ENCODE data around the gene HAGHL. TPM values are rescaled to one million over a fixed set of nuclear protein-coding genes. Genes with fewer than 3 reads are reported as not detected.
"Not testable (repeated sequence)": the region's sequence is repeated elsewhere in the genome, so short reads cannot be mapped to it uniquely, and the experiment has no call there.

The HAGHL gene
- total RNA-seq, 2 experiments from 2014 or later: 14.2 to 15.2 TPM

- intact Hi-C loops (cut with micrococcal nuclease): no loop called here
- no peak for DNase-seq
- H3K4me1 Mint-ChIP-seq (ENCODE audit: low read depth): no peaks in the 10 kb centered on the region
- CTCF ChIA-PET: no interaction called here
- no peaks in the 10 kb centered on the region for H3K36me3 Mint-ChIP-seq
- no peaks in the 10 kb centered on the region for H3K9me3 Mint-ChIP-seq
- POLR2A ChIA-PET: no interaction called here
- no peaks in the 10 kb centered on the region for H3K27me3 Mint-ChIP-seq
- no peak overlapping the region for H3K27ac Mint-ChIP-seq
- H3K4me3 Mint-ChIP-seq: no peak overlapping the region
Measured at GRCh38 chr16:766008-766819, 39.3 kb downstream of the HAGHL start.

DNA sequence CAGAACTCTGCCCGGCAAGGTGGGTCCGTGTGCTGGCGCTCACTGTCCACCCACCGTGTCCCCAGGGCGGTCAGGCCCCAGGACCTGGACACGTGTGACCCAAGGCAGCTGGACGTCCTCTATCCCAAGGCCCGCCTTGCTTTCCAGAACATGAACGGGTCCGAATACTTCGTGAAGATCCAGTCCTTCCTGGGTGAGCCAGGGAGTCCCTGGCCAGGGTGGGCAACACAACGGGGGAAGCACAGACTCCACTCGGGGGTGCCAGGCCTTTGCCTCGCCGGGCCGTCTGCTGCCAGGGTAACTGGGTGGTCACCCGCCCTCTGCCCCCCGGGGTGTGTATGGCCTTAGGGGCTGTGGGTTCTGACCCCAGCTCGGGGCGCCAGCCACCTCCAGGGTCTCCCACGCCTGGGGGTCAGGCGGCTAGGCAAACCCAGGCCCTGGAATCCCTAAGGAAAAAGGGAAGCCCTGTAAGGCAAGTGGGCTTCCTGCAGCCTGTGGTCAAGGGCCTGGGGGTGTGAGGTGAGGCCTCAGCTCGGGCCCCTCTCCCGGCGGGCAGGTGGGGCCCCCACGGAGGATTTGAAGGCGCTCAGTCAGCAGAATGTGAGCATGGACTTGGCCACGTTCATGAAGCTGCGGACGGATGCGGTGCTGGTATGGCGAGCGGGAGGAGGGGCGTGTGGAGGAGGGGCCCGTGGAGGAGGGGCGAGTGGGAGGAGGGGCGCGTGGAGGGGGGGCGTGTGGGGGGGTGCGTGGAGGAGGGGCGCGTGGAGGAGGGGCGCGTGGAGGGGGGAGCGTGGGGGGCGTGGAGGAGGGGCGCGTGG lies 40.1 kb downstream of the HAGHL start:
- Mint-ChIP-seq H3K27me3 (no peaks in the 10 kb centered on the region), H3K9me3 (no peaks in the 10 kb centered on the region), H3K4me3 (no peak overlapping the region), H3K27ac (no peak overlapping the region), H3K4me1 (ENCODE audit: low read depth) (no peaks in the 10 kb centered on the region), H3K36me3 (no peaks in the 10 kb centered on the region)
- POLR2A ChIA-PET: no interaction called here
- no peak for DNase-seq
- intact Hi-C loops (cut with micrococcal nuclease): no loop called here
- CTCF ChIA-PET: no interaction called here

DNA sequence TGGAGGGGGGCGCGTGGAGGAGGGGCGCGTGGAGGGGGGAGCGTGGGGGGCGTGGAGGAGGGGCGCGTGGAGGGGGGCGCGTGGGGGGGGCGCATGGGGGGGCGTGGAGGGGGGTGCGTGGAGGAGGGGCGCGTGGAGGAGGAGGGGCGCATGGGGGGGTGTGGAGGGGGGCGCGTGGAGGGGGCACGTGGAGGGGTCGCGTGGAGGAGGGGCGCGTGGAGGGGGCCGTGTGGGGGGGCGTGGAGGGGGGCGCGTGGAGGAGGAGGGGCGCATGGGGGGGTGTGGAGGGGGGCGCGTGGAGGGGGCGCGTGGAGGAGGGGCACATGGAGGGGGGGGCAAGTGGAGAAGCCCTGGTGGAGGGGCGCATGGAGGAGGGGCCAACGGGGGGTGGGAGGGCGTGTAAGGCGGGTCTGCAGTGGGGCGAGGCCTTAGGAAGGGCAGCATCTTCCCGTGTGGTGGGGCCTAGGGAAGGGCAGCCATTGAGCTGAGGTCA lies 40.9 kb downstream of the HAGHL start:
- Mint-ChIP-seq H3K9me3 (no peaks in the 10 kb centered on the region), H3K4me3 (no peak overlapping the region), H3K36me3 (no peaks in the 10 kb centered on the region), H3K4me1 (ENCODE audit: low read depth) (no peaks in the 10 kb centered on the region), H3K27ac (no peak overlapping the region), H3K27me3 (no peaks in the 10 kb centered on the region)
- DNase-seq: no peak
- ChIA-PET POLR2A (no interaction called here), CTCF (no interaction called here)
- intact Hi-C loops (cut with micrococcal nuclease): no loop called here

- DNase-seq: no peak
- POLR2A ChIA-PET: no interaction called here
- H3K4me1 Mint-ChIP-seq (ENCODE audit: low read depth): no peaks in the 10 kb centered on the region
Measured at GRCh38 chr16:768428-768827, 41.5 kb downstream of the HAGHL start.

DNA sequence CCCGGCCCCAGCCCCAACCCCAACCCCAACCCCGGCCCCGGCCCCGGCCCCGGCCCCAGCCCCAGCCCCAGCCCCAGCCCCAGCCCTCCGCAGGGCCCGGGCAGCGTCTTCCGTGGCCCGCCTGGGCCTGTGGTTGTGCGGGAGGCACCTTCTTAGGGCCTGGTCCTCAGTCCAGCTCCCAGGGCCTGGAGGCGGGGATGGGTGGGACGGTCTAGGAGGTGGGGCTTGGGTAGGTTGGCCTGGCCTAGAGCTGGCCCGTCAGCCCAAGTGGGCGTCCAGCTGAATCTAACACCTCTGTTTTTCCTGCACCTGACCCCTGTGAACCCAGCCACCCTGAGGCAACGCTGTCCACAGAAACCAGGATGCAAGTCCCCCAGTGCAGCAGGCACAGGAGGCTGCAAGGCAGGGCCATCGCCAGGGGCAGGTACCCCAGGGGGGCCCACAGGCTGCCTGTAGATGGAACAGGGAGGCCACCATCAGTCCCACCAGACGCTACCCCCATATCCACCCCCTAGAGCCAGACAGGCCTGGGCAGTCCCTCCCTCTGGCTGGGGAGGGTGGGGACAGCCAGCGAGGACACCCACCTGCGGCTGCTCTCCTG lies 42.4 kb downstream of the HAGHL start:
- no peak overlapping the region for H3K27ac Mint-ChIP-seq
- intact Hi-C loops (cut with micrococcal nuclease): no loop called here
- no peaks in the 10 kb centered on the region for H3K9me3 Mint-ChIP-seq
- H3K4me3 Mint-ChIP-seq: no peak overlapping the region
- DNase-seq: no peak
- POLR2A ChIA-PET: no interaction called here
- H3K27me3 Mint-ChIP-seq: no peaks in the 10 kb centered on the region
- H3K36me3 Mint-ChIP-seq: no peaks in the 10 kb centered on the region
- no peaks in the 10 kb centered on the region for H3K4me1 Mint-ChIP-seq (ENCODE audit: low read depth)
- CTCF ChIA-PET: interaction anchor here (1.2 kb wide), 1 partner anchor 16 kb away, joined by 3 read pairs; no protein-coding TSS in a partner anchor

More at GRCh38 chr16:768428-768827, 41.5 kb downstream of the HAGHL start:
- intact Hi-C loops (cut with micrococcal nuclease): no loop called here
- no peaks in the 10 kb centered on the region for H3K27me3 Mint-ChIP-seq
- CTCF ChIA-PET: no interaction called here
- H3K27ac Mint-ChIP-seq: no peak overlapping the region
- H3K4me3 Mint-ChIP-seq: no peak overlapping the region
- H3K36me3 Mint-ChIP-seq: no peaks in the 10 kb centered on the region
- H3K9me3 Mint-ChIP-seq: no peaks in the 10 kb centered on the region

- H3K4me3 Mint-ChIP-seq: no peak overlapping the region
- no peaks in the 10 kb centered on the region for H3K4me1 Mint-ChIP-seq (ENCODE audit: low read depth)
- DNase-seq: no peak
- no peak overlapping the region for H3K27ac Mint-ChIP-seq
- intact Hi-C loops (cut with micrococcal nuclease): no loop called here
- ChIA-PET CTCF (interaction anchor here (1.2 kb wide), 1 partner anchor 15 kb away, joined by 3 read pairs; no protein-coding TSS in a partner anchor), POLR2A (no interaction called here)
- H3K27me3 Mint-ChIP-seq: no peaks in the 10 kb centered on the region
- no peaks in the 10 kb centered on the region for H3K36me3 Mint-ChIP-seq
- no peaks in the 10 kb centered on the region for H3K9me3 Mint-ChIP-seq
Measured at GRCh38 chr16:769934-770333, 43.0 kb downstream of the HAGHL start.

DNA sequence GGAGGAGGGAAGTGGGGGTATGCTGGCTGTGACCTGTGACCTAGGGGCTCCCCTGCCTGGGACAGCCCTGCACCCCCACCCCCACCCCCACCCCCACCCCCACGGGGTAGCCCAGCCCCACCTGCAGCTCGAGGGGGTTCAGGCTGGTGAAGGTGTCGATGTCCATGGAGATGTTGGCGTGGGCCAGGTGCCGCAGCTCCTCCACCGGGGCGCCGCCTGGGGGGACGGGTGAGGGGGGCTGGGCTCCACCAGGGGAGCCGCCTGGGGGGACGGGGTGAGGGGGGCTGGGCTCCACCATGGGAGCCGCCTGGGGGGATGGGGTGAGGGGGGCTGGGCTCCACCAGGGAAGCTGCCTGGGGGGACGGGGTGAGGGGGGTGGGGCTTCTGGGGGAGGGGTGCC lies 43.5 kb downstream of the HAGHL start:
- no peak for DNase-seq
- H3K4me1 Mint-ChIP-seq (ENCODE audit: low read depth): no peaks in the 10 kb centered on the region
- H3K36me3 Mint-ChIP-seq: no peaks in the 10 kb centered on the region
- ChIA-PET POLR2A (no interaction called here), CTCF (interaction anchor here (1.2 kb wide), 1 partner anchor 15 kb away, joined by 3 read pairs; no protein-coding TSS in a partner anchor)
- intact Hi-C loops (cut with micrococcal nuclease): no loop called here
- no peak overlapping the region for H3K4me3 Mint-ChIP-seq
- H3K27ac Mint-ChIP-seq: no peak overlapping the region
- no peaks in the 10 kb centered on the region for H3K27me3 Mint-ChIP-seq
- no peaks in the 10 kb centered on the region for H3K9me3 Mint-ChIP-seq

- no peaks in the 10 kb centered on the region for H3K4me1 Mint-ChIP-seq (ENCODE audit: low read depth)
- no peaks in the 10 kb centered on the region for H3K36me3 Mint-ChIP-seq
- CTCF ChIA-PET: interaction anchor here (0.6 kb wide), 1 partner anchor 12 kb away, joined by 3 read pairs; the partner anchor contains the start of gene MSLN
- no peak overlapping the region for H3K4me3 Mint-ChIP-seq
- DNase-seq: no peak
- POLR2A ChIA-PET: no interaction called here
- peaks cover 2% of the 10 kb centered on the region for H3K27me3 Mint-ChIP-seq
- H3K27ac Mint-ChIP-seq: no peak overlapping the region
- intact Hi-C loops (cut with micrococcal nuclease): no loop called here
- H3K9me3 Mint-ChIP-seq: no peaks in the 10 kb centered on the region
Measured at GRCh38 chr16:772959-773358, 46.1 kb downstream of the HAGHL start.

DNA sequence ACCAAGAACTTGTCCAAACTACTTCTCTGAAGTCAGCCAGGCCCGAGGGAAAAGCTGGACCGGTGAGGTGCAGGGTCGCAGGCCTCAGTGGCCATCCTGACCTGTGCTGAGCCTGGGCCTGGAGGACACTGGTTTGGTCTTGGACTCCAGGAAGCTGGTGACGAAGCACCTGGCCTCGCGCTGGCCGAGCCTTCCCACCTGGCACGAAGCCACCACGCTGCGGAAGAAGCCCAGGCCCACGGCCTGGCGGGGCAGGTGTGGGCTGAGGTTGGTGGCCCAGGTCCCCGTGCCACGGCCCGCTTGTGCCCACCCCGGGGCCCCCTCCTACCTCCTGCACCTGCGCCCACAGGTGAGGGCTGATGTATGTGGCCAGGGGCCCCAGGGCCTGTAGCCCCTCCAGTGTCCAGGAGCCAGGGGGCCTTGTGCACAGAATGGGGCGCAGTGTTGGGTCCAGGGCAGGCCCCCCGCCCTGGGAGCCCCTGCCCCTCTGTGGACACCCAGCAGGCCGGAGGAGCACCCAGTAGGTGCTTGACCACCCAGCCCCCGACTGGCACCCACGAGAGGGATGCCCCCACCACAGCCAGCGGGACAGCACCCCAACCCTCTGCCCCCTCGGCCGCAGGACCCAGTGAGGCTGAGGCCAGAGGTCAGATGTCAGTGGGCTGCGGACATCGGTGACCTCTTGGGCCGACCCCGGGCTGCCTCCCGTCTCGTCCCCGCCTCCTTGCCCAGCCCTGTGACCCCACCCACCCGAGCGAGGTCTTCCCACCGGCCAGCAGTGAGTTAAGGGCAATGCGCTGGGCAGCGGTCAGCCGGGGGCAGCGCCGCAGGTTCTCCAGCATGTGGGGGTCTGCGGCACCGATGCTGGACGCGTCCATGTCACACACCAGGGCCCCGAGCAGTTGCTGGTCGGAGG lies 47.4 kb downstream of the HAGHL start:
- Mint-ChIP-seq H3K4me3 (no peak overlapping the region), H3K9me3 (no peaks in the 10 kb centered on the region), H3K27me3 (peaks cover 2% of the 10 kb centered on the region), H3K4me1 (ENCODE audit: low read depth) (no peaks in the 10 kb centered on the region), H3K27ac (no peak overlapping the region), H3K36me3 (no peaks in the 10 kb centered on the region)
- intact Hi-C loops (cut with micrococcal nuclease): no loop called here
- ChIA-PET POLR2A (no interaction called here), CTCF (no interaction called here)
- no peak for DNase-seq

- H3K9me3 Mint-ChIP-seq: no peaks in the 10 kb centered on the region
- no peak overlapping the region for H3K27ac Mint-ChIP-seq
- ChIA-PET CTCF (no interaction called here), POLR2A (no interaction called here)
- no peaks in the 10 kb centered on the region for H3K36me3 Mint-ChIP-seq
- intact Hi-C loops (cut with micrococcal nuclease): no loop called here
- no peak overlapping the region for H3K4me3 Mint-ChIP-seq
- no peak for DNase-seq
- H3K4me1 Mint-ChIP-seq (ENCODE audit: low read depth): no peaks in the 10 kb centered on the region
- peaks cover 2% of the 10 kb centered on the region for H3K27me3 Mint-ChIP-seq
Measured at GRCh38 chr16:775236-775796, 48.4 kb downstream of the HAGHL start.

DNA sequence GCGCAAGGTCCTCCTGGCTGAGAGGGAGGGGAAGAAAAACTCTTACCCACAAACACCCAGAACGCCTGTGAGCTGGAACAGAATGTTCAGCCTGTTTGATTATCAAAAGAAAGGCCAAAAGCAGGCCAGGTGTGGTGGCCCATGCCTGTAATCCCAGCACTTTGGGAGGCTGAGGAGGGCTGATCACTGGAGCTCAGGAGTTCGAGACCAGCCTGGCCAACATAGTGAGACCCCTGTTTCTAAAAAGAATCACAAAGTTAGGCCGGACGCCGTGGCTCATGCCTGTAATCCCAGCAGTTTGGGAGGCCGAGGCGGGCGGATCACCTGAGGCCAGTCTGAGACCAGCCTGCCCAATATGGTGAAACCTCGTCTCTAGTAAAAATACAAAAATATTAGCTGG lies 49.4 kb downstream of the HAGHL start:
- H3K27ac Mint-ChIP-seq; H3K27me3 Mint-ChIP-seq; H3K4me1 Mint-ChIP-seq (ENCODE audit: low read depth); CTCF ChIA-PET; POLR2A ChIA-PET; H3K36me3 Mint-ChIP-seq; DNase-seq; H3K4me3 Mint-ChIP-seq; intact Hi-C loops (cut with micrococcal nuclease); H3K9me3 Mint-ChIP-seq: not testable (repeated sequence)

Data from activated CD4-positive, alpha-beta memory T cell treated with anti-CD3 and anti-CD28 coated beads for 36 hours (primary cell).